Sigmoid colon (tissue), 4 donors: ENCODE measurements around the gene FYB1.

Experiments used
- POLR2A ChIP-seq, 2 donors: fragments of 450-650 bp; IDR thresholded peaks; one replicate each; pipeline ENCODE4 v1.6.1; 2016; ENCODE audit warnings: antibody characterized with exemption in 2 of 2, mild to moderate bottlenecking in 2 of 2, moderate library complexity in 2 of 2
- POLR2AphosphoS5 ChIP-seq, 4 donors: sonication (generic); formaldehyde crosslinking; IDR thresholded peaks; one replicate each; pipeline ENCODE4 v1.6.1; 2017; ENCODE audit warnings: antibody characterized with exemption in 4 of 4
- TF ChIP-seq, protein P1 (sequence below), 4 experiments: fragments of 450-650 bp in 3 of 4; fragments of 200-600 bp in 1 of 4; IDR thresholded peaks; one replicate each; pipeline ENCODE4 v1.5.1; 2016 to 2019; ENCODE audit warnings: antibody characterized with exemption in 4 of 4, mild to moderate bottlenecking in 3 of 4, moderate library complexity in 2 of 4

DNA sequence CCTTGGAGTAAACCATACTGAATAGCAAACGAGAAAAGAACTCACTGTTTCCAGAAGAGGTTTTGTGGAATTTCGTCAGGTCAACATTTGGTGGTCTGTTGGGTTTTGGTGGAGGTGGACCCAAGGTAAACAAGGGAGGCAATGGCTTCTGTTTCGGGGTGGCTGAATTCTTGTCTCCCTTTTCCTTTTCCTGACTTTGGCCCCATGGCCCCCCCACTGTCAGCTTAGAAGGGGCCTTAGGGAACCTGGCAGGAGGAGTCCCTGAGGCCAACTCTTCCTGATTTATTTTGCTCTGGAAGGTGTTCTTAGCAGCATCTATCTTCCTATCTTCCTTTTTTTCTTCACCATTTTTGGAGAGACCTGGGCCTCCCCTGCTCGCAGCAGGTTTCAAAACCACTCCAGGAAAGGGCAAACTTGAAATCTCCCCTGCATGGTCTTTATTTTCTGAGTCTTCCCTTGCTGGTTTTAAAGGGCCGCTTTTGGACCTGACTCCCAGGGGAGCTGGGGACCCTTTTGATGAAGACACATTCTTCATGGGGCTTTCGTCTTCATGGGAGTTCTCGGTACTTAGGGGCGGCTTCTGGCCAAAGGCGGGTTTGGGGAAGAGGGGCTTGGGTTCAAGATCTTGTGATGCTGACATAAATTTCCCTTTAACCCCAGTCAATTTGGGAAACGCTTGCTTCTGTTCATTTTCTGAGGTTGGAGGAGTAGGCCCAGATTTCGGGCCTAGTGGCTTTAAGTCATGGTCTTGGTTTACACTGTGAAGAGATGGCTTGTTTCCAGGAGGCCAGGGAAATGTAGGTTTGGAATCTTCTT is 17.4 kb downstream of the FYB1 start:
- TF ChIP-seq, protein P1, sequence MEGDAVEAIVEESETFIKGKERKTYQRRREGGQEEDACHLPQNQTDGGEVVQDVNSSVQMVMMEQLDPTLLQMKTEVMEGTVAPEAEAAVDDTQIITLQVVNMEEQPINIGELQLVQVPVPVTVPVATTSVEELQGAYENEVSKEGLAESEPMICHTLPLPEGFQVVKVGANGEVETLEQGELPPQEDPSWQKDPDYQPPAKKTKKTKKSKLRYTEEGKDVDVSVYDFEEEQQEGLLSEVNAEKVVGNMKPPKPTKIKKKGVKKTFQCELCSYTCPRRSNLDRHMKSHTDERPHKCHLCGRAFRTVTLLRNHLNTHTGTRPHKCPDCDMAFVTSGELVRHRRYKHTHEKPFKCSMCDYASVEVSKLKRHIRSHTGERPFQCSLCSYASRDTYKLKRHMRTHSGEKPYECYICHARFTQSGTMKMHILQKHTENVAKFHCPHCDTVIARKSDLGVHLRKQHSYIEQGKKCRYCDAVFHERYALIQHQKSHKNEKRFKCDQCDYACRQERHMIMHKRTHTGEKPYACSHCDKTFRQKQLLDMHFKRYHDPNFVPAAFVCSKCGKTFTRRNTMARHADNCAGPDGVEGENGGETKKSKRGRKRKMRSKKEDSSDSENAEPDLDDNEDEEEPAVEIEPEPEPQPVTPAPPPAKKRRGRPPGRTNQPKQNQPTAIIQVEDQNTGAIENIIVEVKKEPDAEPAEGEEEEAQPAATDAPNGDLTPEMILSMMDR (IDR thresholded peaks at IDR 0.05) = no peak
- no peak for TF ChIP-seq POLR2A (IDR thresholded peaks at IDR 0.05)
- TF ChIP-seq POLR2AphosphoS5 (IDR thresholded peaks at IDR 0.05) = no peak
